GM18951 (cell line): ENCODE data around the gene P2RY2.
"Not testable (repeated sequence)": the region's sequence is repeated elsewhere in the genome, so short reads cannot be mapped to it uniquely, and the experiment has no call there.

Experiments
- POLR2A ChIP-seq: IDR thresholded peaks from 4 replicates; pipeline ENCODE4 v1.6.1; 2011; ENCODE audit warnings: mild to moderate bottlenecking; ENCODE audit not compliant: insufficient read length, insufficient read depth; ENCODE audit errors: extremely low read depth
- in situ Hi-C: fragments of 300-500 bp; cut with MboI; formaldehyde crosslinking; loops from one replicate; pipeline ENCODE4 v1.12.0; 2022; ENCODE audit warnings: low sequenced_read_pairs, mixed read lengths, inconsistent platforms; ENCODE audit not compliant: unreplicated experiment

The P2RY2 gene

GRCh38 chr11:73268671-73269271 is 50.7 kb downstream of the P2RY2 start:
- TF ChIP-seq POLR2A: no peak
- in situ Hi-C loops: no loop called here

GRCh38 chr11:73269459-73270015 is 51.5 kb downstream of the P2RY2 start:
- in situ Hi-C loops: no loop called here
- no peak for TF ChIP-seq POLR2A

- in situ Hi-C loops: no loop called here
- TF ChIP-seq POLR2A: no peak
Measured at GRCh38 chr11:73270016-73270854, 52.2 kb downstream of the P2RY2 start.

- no peak for TF ChIP-seq POLR2A
- in situ Hi-C loops: no loop called here
Measured at GRCh38 chr11:73270855-73271477, 52.9 kb downstream of the P2RY2 start.

- in situ Hi-C loops: not testable (repeated sequence)
Measured at GRCh38 chr11:73271478-73271865, 53.4 kb downstream of the P2RY2 start.

- in situ Hi-C loops: no loop called here
- TF ChIP-seq POLR2A: no peak
Measured at GRCh38 chr11:73271936-73272679, 54.0 kb downstream of the P2RY2 start, which contains the start of gene P2RY6. Gene P2RY6 (plus strand): TSS chr11:73272338. CDS start chr11:73296519, 24,181 bp downstream.

GRCh38 chr11:73272680-73273038 is 54.6 kb downstream of the P2RY2 start:
- no peak for TF ChIP-seq POLR2A
- in situ Hi-C loops: no loop called here

- in situ Hi-C loops: no loop called here
- TF ChIP-seq POLR2A: no peak
Measured at GRCh38 chr11:73273222-73273895, 55.3 kb downstream of the P2RY2 start.

GRCh38 chr11:73274191-73274590 is 56.1 kb downstream of the P2RY2 start:
- in situ Hi-C loops: not testable (repeated sequence)

- in situ Hi-C loops: no loop called here
- no peak for TF ChIP-seq POLR2A
Measured at GRCh38 chr11:73274722-73275380, 56.8 kb downstream of the P2RY2 start.

- TF ChIP-seq POLR2A: no peak
- in situ Hi-C loops: no loop called here
Measured at GRCh38 chr11:73275381-73275750, 57.3 kb downstream of the P2RY2 start.

- no peak for TF ChIP-seq POLR2A
- in situ Hi-C loops: no loop called here
Measured at GRCh38 chr11:73277467-73277866, 59.4 kb downstream of the P2RY2 start.
